Vagina (tissue), 2 donors: Measurements from ENCODE around the gene CDKL5. TPM values are rescaled to one million over a fixed set of nuclear protein-coding genes. Genes with fewer than 3 reads are reported as not detected.

ENCODE experiments used
- DNase-seq, 2 donors: peaks; one replicate each; pipeline ENCODE4 v3.0.0-alpha.2; 2017; ENCODE audit errors: extremely low spot score in 2 of 2
- H3K27ac ChIP-seq: fragments of 200-600 bp; sonication (generic); one replicate; pipeline ENCODE4 v1.5.1; 2019
- H3K27me3 ChIP-seq: fragments of 200-600 bp; sonication (generic); one replicate; pipeline ENCODE4 v1.5.1; 2019
- H3K36me3 ChIP-seq, 2 donors: fragments of 200-600 bp; sonication (generic); one replicate each; pipeline ENCODE4 v1.5.1; 2017 to 2019
- H3K4me1 ChIP-seq: fragments of 200-600 bp; sonication (generic); one replicate; pipeline ENCODE4 v1.5.1; 2019
- H3K4me3 ChIP-seq, 2 donors: fragments of 200-600 bp; sonication (generic); 1 replicate in 1 of 2; 2 replicates in 1 of 2; pipeline ENCODE4 v1.5.1; 2016 to 2019
- H3K9me3 ChIP-seq: fragments of 200-600 bp; sonication (generic); one replicate; pipeline ENCODE4 v1.5.1; 2019
- POLR2A ChIP-seq, 2 donors: fragments of 450-650 bp; IDR thresholded peaks; one replicate each; pipeline ENCODE4 v1.6.1; 2017; ENCODE audit warnings: antibody characterized with exemption in 2 of 2, mild to moderate bottlenecking in 2 of 2, moderate library complexity in 2 of 2
- POLR2AphosphoS5 ChIP-seq, 2 donors: sonication (generic); formaldehyde crosslinking; IDR thresholded peaks; one replicate each; pipeline ENCODE4 v1.9.0; 2017; ENCODE audit warnings: antibody characterized with exemption in 2 of 2, mild to moderate bottlenecking in 2 of 2, low read depth in 1 of 2; ENCODE audit not compliant: insufficient read depth in 1 of 2
- intact Hi-C: fragments of 100-400 bp; cut with DNase I; formaldehyde crosslinking; loops from one replicate; pipeline ENCODE4 v1.15.1; 2023
- total RNA-seq: library from RNA; depleted of rRNA; stranded (reverse); fragments of >200 nt; gene quantifications from one replicate; pipeline ENCODE4 v1.2.3, GENCODE V29; 2016
- TF ChIP-seq, protein P1 (sequence below), 3 experiments: fragments of 450-650 bp in 2 of 3; fragments of 200-600 bp in 1 of 3; sonication (generic) in 1 of 3; IDR thresholded peaks; one replicate each; pipeline ENCODE4 v1.5.1; 2017 to 2019; ENCODE audit warnings: antibody characterized with exemption in 3 of 3, mild to moderate bottlenecking in 2 of 3, moderate library complexity in 2 of 3

CDKL5 gene
- 9.1 TPM for total RNA-seq

DNA sequence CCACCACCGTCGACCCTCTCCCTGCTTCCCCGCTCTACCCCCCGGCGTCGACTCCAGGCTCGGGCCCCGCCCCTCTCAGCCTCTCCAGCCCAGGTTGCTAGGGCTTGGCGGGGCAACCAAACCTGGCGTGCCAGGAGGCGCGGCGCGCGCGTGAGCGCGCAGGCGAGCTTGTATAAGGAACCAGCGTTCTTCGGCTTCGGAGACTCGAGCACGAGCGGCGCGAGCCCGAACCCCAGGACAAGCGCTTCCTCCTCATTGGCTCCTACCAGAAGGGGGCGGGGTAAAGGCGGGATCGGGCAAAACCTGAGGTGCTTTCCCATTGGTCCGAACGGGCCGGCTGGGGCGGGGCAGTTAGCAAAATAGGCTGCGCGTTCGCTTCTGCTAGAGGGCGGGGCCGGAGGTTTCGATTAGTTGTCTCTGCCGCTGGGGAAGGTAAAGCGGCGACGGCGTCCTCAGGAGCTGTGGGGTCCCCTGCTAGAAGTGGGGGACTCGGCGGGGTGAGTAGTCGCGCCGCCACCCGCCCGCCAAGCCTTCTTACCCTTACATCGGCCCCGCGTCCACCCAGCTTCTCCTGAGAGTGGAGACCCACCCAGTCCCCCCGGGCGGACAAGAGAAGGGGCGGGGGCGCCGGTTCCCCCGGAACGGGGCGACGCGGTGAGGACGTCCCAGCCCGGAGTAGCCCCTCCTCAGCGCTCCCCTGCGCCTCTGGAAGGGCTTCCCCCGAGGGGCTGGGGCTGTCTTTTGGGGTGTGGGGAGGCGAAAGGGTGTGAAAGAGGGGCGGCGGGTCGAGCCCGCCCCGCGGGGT is at the start of gene CDKL5:
CDKL5 (plus strand) TSS at position 410 of the 805 bp plus-strand sequence. CDS start 81,489 bp downstream, outside the sequence.
- Histone ChIP-seq H3K27me3 (no peaks in the 10 kb centered on the region), H3K36me3 (no peaks in the 10 kb centered on the region), H3K4me3 (peak within 1 kb of the TSS; percentile 65 to 80), H3K4me1 (no peaks in the 10 kb centered on the region), H3K9me3 (no peaks in the 10 kb centered on the region), H3K27ac (peak within 1 kb of the TSS; percentile 81)
- intact Hi-C loops: no loop called here
- DNase-seq: peak; percentile 97
- TF ChIP-seq POLR2AphosphoS5 (IDR thresholded peaks at IDR 0.05; ENCODE audit: insufficient read depth in 1 of 2, low read depth in 1 of 2) (peak; percentile 75 to 89), POLR2A (IDR thresholded peaks at IDR 0.05) (peak in 1 of 2 donors; percentile 70)
- TF ChIP-seq, protein P1, sequence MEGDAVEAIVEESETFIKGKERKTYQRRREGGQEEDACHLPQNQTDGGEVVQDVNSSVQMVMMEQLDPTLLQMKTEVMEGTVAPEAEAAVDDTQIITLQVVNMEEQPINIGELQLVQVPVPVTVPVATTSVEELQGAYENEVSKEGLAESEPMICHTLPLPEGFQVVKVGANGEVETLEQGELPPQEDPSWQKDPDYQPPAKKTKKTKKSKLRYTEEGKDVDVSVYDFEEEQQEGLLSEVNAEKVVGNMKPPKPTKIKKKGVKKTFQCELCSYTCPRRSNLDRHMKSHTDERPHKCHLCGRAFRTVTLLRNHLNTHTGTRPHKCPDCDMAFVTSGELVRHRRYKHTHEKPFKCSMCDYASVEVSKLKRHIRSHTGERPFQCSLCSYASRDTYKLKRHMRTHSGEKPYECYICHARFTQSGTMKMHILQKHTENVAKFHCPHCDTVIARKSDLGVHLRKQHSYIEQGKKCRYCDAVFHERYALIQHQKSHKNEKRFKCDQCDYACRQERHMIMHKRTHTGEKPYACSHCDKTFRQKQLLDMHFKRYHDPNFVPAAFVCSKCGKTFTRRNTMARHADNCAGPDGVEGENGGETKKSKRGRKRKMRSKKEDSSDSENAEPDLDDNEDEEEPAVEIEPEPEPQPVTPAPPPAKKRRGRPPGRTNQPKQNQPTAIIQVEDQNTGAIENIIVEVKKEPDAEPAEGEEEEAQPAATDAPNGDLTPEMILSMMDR (IDR thresholded peaks at IDR 0.05): no peak

DNA sequence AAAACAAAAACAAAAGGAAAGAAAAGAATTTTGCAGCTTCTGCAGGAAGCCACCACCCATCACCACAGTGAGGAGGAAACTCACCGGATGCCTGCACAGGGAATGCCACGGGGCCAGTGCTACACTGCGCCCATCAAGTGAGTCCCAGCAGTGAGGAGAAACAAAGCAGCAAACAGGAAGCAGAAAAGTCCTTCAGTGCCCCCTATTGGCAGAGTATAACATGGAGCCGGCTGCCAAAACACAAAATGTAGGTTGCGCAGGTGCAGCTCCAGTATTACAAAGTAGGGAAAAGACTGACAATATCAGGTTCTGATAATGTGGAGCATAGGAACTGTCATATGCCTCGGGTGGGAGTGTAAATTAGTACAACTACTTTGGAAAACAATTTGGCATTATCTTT is 47.6 kb upstream of the CDKL5 start:
- no peak for TF ChIP-seq POLR2A (IDR thresholded peaks at IDR 0.05)
- TF ChIP-seq, protein P1 (IDR thresholded peaks at IDR 0.05): peak in 1 of 3 experiments; percentile 18
- no peaks in the 10 kb centered on the region for H3K9me3 ChIP-seq
- intact Hi-C loops: no loop called here
- H3K27ac ChIP-seq: no peak overlapping the region
- DNase-seq: no peak
- no peaks in the 10 kb centered on the region for H3K36me3 ChIP-seq
- no peak overlapping the region for H3K4me3 ChIP-seq
- H3K4me1 ChIP-seq: no peaks in the 10 kb centered on the region
- no peaks in the 10 kb centered on the region for H3K27me3 ChIP-seq

DNA sequence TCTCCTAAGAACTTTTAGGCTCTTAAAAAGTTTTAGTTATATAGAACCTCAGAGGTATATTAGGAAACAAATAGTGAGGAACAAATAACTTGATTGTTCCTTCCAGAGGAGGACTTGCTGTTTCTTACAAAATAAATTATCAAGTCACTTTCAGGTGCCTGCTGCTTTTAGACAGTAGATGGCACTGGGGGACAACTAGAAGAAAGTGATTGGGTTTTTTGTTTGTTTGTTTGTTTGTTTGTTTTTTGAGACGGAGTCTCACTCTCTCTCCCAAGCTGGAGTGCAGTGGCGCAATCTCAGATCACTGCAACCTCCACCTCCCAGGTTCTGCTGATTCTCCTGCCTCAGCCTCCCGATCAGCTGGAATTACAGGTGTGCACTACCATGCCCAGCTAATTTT is 35.4 kb upstream of the CDKL5 start:
- TF ChIP-seq, protein P1 (IDR thresholded peaks at IDR 0.05): no peak
- TF ChIP-seq POLR2AphosphoS5 (IDR thresholded peaks at IDR 0.05; ENCODE audit: insufficient read depth in 1 of 2, low read depth in 1 of 2) (no peak), POLR2A (IDR thresholded peaks at IDR 0.05) (no peak)
- H3K27me3 ChIP-seq: no peaks in the 10 kb centered on the region
- intact Hi-C loops: no loop called here
- H3K27ac ChIP-seq: no peak overlapping the region
- H3K9me3 ChIP-seq: no peaks in the 10 kb centered on the region
- H3K4me3 ChIP-seq: no peak overlapping the region
- H3K36me3 ChIP-seq: no peaks in the 10 kb centered on the region
- no peaks in the 10 kb centered on the region for H3K4me1 ChIP-seq
- no peak for DNase-seq

DNA sequence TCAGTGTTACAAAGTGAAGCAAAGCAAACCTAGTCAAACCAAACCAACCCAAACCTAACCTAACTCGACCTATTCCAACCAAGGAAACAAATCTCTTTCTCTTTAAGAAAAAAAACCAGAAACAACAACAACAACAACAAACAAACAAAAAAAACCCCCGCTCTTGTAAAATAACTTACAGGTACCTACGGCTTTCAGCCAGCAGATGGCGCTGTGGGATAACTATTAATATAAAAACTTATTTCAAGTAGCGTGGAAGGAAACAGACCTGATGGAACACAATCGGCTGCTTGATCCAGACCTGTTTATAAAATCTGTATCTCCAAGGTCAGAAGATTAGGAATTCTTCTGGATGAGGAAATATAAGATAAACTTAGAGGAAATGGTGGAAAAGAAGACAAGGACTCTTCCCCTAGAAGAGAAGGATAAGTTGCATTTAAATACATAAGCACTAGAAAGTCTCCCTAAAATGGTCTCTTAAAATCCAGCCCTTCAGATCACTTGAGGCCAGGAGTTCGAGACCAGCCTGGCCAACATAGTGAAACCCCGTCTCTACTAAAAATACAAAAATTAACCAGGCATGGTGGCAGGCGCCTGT is 34.4 kb upstream of the CDKL5 start:
- Histone ChIP-seq H3K4me1 (no peaks in the 10 kb centered on the region), H3K4me3 (no peak overlapping the region), H3K27ac (no peak overlapping the region), H3K36me3 (no peaks in the 10 kb centered on the region), H3K27me3 (no peaks in the 10 kb centered on the region), H3K9me3 (no peaks in the 10 kb centered on the region)
- intact Hi-C loops: no loop called here
- no peak for DNase-seq
- TF ChIP-seq POLR2AphosphoS5 (IDR thresholded peaks at IDR 0.05; ENCODE audit: insufficient read depth in 1 of 2, low read depth in 1 of 2): no peak
- TF ChIP-seq, protein P1 (IDR thresholded peaks at IDR 0.05): peak; percentile 58 to 62 (median 61)

DNA sequence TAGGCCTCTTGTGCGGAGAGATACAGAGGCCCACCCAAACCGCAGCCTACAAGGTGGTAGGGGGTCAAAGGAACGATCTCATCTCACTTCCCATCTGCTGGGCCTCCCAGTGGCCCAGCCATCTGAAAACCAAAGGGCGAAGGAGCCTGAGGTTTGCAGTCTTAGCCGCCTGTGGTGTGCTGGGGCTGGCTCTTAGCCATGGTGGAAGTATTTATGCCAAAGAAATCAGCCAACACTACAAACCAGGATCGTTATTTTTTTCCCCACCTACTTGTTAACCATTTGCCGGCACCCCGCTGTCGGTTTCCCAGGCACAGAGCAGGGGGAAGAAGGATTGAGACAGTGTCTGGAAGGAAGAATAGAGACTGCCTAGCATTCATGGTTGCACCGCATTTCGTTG is 30.9 kb upstream of the CDKL5 start:
- TF ChIP-seq POLR2AphosphoS5 (IDR thresholded peaks at IDR 0.05; ENCODE audit: insufficient read depth in 1 of 2, low read depth in 1 of 2) (no peak), POLR2A (IDR thresholded peaks at IDR 0.05) (no peak)
- TF ChIP-seq, protein P1 (IDR thresholded peaks at IDR 0.05): no peak
- H3K4me1 ChIP-seq: no peaks in the 10 kb centered on the region
- no peak overlapping the region for H3K4me3 ChIP-seq
- H3K27me3 ChIP-seq: no peaks in the 10 kb centered on the region
- intact Hi-C loops: no loop called here
- no peak for DNase-seq
- H3K36me3 ChIP-seq: no peaks in the 10 kb centered on the region
- no peak overlapping the region for H3K27ac ChIP-seq
- no peaks in the 10 kb centered on the region for H3K9me3 ChIP-seq
